ENCODE results near the gene SLC35G6.
"Not testable (repeated sequence)": the region's sequence is repeated elsewhere in the genome, so short reads cannot be mapped to it uniquely, and the experiment has no call there.

The SLC35G6 gene

DNA sequence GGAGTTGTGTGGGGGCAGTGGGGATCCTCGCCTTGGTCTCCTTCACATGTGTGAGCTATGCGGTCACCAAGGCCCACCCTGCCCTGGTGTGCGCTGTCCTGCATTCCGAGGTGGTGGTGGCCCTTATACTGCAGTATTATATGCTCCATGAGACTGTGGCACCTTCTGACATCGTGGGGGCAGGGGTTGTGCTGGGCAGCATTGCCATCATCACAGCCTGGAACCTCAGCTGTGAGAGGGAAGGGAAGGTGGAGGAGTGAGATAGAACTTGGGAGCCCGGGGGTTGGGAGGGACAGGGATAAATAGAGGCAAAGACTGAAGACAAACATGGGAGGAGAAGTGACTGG lies 1.5 kb downstream of the SLC35G6 start:
- not testable (repeated sequence) for H3K4me2 ChIP-seq (ENCODE audit: low read length, poor library complexity, severe bottlenecking); H3K27ac ChIP-seq (ENCODE audit: low read length, poor library complexity, severe bottlenecking); H3K9me3 ChIP-seq (ENCODE audit: control insufficient read depth, low read length); H3K23ac ChIP-seq (ENCODE audit: low read length in 2 of 2); H2BK120ac ChIP-seq (ENCODE audit: low read depth, low read length); H3K27me3 ChIP-seq (ENCODE audit: control insufficient read depth in 1 of 2, insufficient read depth in 1 of 2, low read length in 2 of 2); H2BK5ac ChIP-seq (ENCODE audit: low read depth, low read length, poor library complexity, severe bottlenecking); H3K79me1 ChIP-seq (replicated peaks; ENCODE audit: low read length, poor library complexity, severe bottlenecking); H2AK5ac ChIP-seq (ENCODE audit: low read length, severe bottlenecking); H3K36me3 ChIP-seq (ENCODE audit: control insufficient read depth in 1 of 2, insufficient read depth in 2 of 2, low read depth in 1 of 2, low read length in 2 of 2); H2AFZ ChIP-seq (ENCODE audit: low read depth, low read length); DNase-seq
- Histone ChIP-seq H2BK12ac (ENCODE audit: low read length in 2 of 2) (peak overlapping the region; percentile 8 to 78), H4K91ac (ENCODE audit: low read length) (peak overlapping the region; percentile 22), H3K4me1 (ENCODE audit: control insufficient read depth, insufficient read depth, low read depth, low read length) (peaks cover 31% of the 10 kb centered on the region), H3K9ac (ENCODE audit: low read length) (peak overlapping the region; percentile 100), H3K4ac (ENCODE audit: low read depth in 1 of 2, low read length in 2 of 2) (peak overlapping the region; percentile 45 to 62), H3K4me3 (ENCODE audit: insufficient read depth in 1 of 2, low read depth in 1 of 2, low read length in 2 of 2) (peak overlapping the region in 1 of 2 experiments; percentile 98), H4K8ac (ENCODE audit: low read length) (peak overlapping the region; percentile 45), H2BK15ac (ENCODE audit: low read depth, poor library complexity, severe bottlenecking) (peak overlapping the region; percentile 26), H3K14ac (ENCODE audit: low read length in 2 of 2) (peak overlapping the region in 1 of 2 experiments; percentile 19), H3K18ac (ENCODE audit: low read depth in 1 of 2, low read length in 2 of 2) (peak overlapping the region; percentile 14 to 52)
- 84% methylated on average over 6 of the region's 6 CpGs for WGBS

DNA sequence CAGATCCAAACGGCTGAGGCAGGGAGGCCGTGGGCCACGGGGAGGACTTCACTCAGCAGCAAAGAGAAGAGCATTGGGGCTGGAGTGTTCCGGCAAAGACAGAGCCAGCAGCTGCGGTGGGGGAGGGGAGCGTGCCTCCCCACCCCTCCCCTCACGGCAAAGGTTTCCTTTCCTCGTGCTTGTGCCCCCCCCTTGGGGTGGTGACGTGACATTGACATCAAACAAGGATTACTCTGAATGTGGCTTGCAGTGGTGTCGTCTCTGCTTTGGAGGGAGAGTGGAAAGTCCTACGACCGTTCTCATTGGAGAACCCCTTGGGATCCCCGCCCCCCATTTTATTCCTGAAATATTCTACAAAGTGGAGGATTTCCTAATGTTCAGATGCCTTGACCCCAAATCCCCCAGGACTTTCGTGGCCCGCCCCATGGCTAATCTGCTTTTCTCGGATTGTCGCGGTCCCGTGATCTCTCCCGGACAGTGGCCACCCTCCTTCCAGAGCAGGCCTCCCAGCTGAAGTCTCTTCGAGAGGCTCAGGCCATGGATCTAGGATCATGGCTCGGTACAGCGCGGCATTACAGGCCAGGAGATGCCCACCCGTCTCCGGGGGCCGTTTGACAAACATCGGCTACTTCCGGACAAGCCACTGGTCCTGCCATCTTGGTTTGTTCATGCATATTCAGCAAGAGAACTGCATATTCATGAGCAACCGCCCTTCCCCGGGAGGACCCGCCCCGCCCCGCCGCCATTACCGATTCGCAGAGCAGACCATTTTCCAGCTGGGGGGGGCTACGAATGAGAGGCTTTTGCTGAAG lies 2.2 kb downstream of the SLC35G6 start:
- peak overlapping the region; percentile 62 to 93 for H3K4ac ChIP-seq (ENCODE audit: low read depth in 1 of 2, low read length in 2 of 2)
- no peak overlapping the region for H2AK5ac ChIP-seq (ENCODE audit: low read length, severe bottlenecking)
- H2BK120ac ChIP-seq (ENCODE audit: low read depth, low read length) = peak overlapping the region; percentile 93
- peak overlapping the region; percentile 65 to 98 for H3K4me3 ChIP-seq (ENCODE audit: insufficient read depth in 1 of 2, low read depth in 1 of 2, low read length in 2 of 2)
- H3K27me3 ChIP-seq (ENCODE audit: control insufficient read depth in 1 of 2, insufficient read depth in 1 of 2, low read length in 2 of 2) = no peaks in the 10 kb centered on the region
- peaks cover 4 to 6% of the 10 kb centered on the region in 2 experiments for H3K36me3 ChIP-seq (ENCODE audit: control insufficient read depth in 1 of 2, insufficient read depth in 2 of 2, low read depth in 1 of 2, low read length in 2 of 2)
- H4K91ac ChIP-seq (ENCODE audit: low read length) = peak overlapping the region; percentile 92
- H2BK15ac ChIP-seq (ENCODE audit: low read depth, poor library complexity, severe bottlenecking) = peak overlapping the region; percentile 26
- peak overlapping the region; percentile 100 for H3K9ac ChIP-seq (ENCODE audit: low read length)
- peak; percentile 98 for DNase-seq
- H3K18ac ChIP-seq (ENCODE audit: low read depth in 1 of 2, low read length in 2 of 2) = peak overlapping the region; percentile 86 to 96
- H3K4me2 ChIP-seq (ENCODE audit: low read length, poor library complexity, severe bottlenecking) = peak overlapping the region; percentile 62
- H2AFZ ChIP-seq (ENCODE audit: low read depth, low read length) = peak overlapping the region; percentile 33
- H3K14ac ChIP-seq (ENCODE audit: low read length in 2 of 2) = peak overlapping the region in 1 of 2 experiments; percentile 94
- H3K79me1 ChIP-seq (replicated peaks; ENCODE audit: low read length, poor library complexity, severe bottlenecking) = peaks cover 4% of the 10 kb centered on the region
- peak overlapping the region; percentile 95 for H3K27ac ChIP-seq (ENCODE audit: low read length, poor library complexity, severe bottlenecking)
- peaks cover 26% of the 10 kb centered on the region for H3K4me1 ChIP-seq (ENCODE audit: control insufficient read depth, insufficient read depth, low read depth, low read length)
- H3K23ac ChIP-seq (ENCODE audit: low read length in 2 of 2) = peak overlapping the region in 1 of 2 experiments; percentile 29
- no peaks in the 10 kb centered on the region for H3K9me3 ChIP-seq (ENCODE audit: control insufficient read depth, low read length)
- peak overlapping the region; percentile 95 for H2BK5ac ChIP-seq (ENCODE audit: low read depth, low read length, poor library complexity, severe bottlenecking)
- H2BK12ac ChIP-seq (ENCODE audit: low read length in 2 of 2) = peak overlapping the region; percentile 12 to 51
- under 1% methylated on average over 32 of the region's 38 CpGs for WGBS
- H4K8ac ChIP-seq (ENCODE audit: low read length) = peak overlapping the region; percentile 98

DNA sequence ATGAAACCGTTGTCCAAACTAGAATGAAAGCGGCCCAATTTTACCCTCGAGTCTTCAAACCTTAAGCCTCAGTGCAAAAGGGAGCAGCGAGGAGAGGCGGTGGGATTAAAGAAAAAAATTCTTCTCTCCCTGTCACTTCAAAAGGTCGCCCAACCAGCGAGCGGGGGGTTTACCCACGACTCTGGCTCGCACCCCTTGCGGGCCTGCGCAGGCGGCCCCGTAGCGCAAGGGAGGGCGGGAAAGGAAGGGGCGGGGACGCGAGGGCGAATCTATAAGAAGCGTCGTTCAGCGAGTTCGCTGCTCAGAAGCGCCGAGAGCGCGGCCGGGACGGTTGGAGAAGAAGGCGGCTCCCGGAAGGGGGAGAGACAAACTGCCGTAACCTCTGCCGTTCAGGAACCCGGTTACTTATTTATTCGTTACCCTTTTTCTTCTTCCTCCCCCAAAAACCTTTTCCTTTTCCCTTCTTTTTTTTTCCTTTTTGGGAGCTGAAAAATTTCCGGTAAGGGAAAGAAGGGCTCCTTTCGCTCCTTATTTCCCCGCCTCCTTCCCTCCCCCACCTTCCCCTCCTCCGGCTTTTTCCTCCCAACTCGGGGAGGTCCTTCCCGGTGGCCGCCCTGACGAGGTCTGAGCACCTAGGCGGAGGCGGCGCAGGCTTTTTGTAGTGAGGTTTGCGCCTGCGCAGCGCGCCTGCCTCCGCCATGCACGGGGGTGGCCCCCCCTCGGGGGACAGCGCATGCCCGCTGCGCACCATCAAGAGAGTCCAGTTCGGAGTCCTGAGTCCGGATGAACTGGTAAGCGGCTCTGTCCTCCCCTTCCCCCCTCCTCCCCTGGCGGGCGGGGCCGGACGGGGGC lies 3.0 kb downstream of the SLC35G6 start, which contains the start of gene POLR2A:
TSS of gene POLR2A (plus strand) at position 300 of the 852 bp plus-strand sequence.
- Histone ChIP-seq H4K91ac (ENCODE audit: low read length) (peak within 1 kb of the TSS; percentile 92), H3K4me3 (ENCODE audit: insufficient read depth in 1 of 2, low read depth in 1 of 2, low read length in 2 of 2) (peak within 1 kb of the TSS; percentile 86 to 98), H3K4me1 (ENCODE audit: control insufficient read depth, insufficient read depth, low read depth, low read length) (peaks cover 27% of the 10 kb centered on the region), H3K27ac (ENCODE audit: low read length, poor library complexity, severe bottlenecking) (peak within 1 kb of the TSS; percentile 95), H2AFZ (ENCODE audit: low read depth, low read length) (peak within 1 kb of the TSS; percentile 33), H3K18ac (ENCODE audit: low read depth in 1 of 2, low read length in 2 of 2) (peak within 1 kb of the TSS; percentile 86 to 96), H3K4me2 (ENCODE audit: low read length, poor library complexity, severe bottlenecking) (peak within 1 kb of the TSS; percentile 94), H2BK12ac (ENCODE audit: low read length in 2 of 2) (peak within 1 kb of the TSS; percentile 12 to 51), H3K79me1 (replicated peaks; ENCODE audit: low read length, poor library complexity, severe bottlenecking) (peaks cover 4% of the 10 kb centered on the region), H3K9me3 (ENCODE audit: control insufficient read depth, low read length) (no peaks in the 10 kb centered on the region), H3K36me3 (ENCODE audit: control insufficient read depth in 1 of 2, insufficient read depth in 2 of 2, low read depth in 1 of 2, low read length in 2 of 2) (peaks cover 4 to 14% of the 10 kb centered on the region in 2 experiments), H4K8ac (ENCODE audit: low read length) (peak within 1 kb of the TSS; percentile 98), H2BK5ac (ENCODE audit: low read depth, low read length, poor library complexity, severe bottlenecking) (peak within 1 kb of the TSS; percentile 95), H3K9ac (ENCODE audit: low read length) (peak within 1 kb of the TSS; percentile 100), H3K27me3 (ENCODE audit: control insufficient read depth in 1 of 2, insufficient read depth in 1 of 2, low read length in 2 of 2) (no peaks in the 10 kb centered on the region), H3K23ac (ENCODE audit: low read length in 2 of 2) (peak within 1 kb of the TSS in 1 of 2 experiments; percentile 29), H2AK5ac (ENCODE audit: low read length, severe bottlenecking) (no peak within 1 kb of the TSS), H2BK120ac (ENCODE audit: low read depth, low read length) (peak within 1 kb of the TSS; percentile 93), H2BK15ac (ENCODE audit: low read depth, poor library complexity, severe bottlenecking) (peak within 1 kb of the TSS; percentile 26), H3K4ac (ENCODE audit: low read depth in 1 of 2, low read length in 2 of 2) (peak within 1 kb of the TSS; percentile 54 to 93), H3K14ac (ENCODE audit: low read length in 2 of 2) (peak within 1 kb of the TSS in 1 of 2 experiments; percentile 94)
- under 1% methylated on average over 55 of the region's 64 CpGs for WGBS
- peak; percentile 98 for DNase-seq

All from mesenchymal stem cell (in vitro differentiated cells and primary cell).